LNCAP (cell line): Measurements from ENCODE around the gene SPPL3.

Experiments used
- TF ChIP-seq, protein P1 (sequence below): fragments of 450-650 bp; IDR thresholded peaks from 2 replicates; pipeline ENCODE4 v1.5.1; 2017; ENCODE audit warnings: mild to moderate bottlenecking

The SPPL3 gene

DNA sequence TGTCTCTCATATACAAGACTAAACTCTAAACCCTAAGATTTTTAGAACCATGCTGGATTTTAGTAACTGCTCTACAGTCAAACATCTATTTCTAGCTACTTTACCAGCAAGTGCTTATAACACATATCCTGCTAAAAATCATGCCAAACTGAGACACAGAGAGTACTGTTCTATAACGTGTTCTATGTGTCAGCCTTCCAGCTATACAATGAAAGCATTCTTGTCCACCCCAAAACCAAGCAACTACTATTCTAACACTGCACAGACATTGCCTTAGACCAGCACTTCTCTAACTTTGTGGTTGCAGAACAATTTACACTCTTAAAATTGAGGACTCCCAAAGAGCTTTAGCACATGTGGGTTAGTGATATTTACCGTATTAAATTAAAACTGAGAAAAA lies 85.7 kb downstream of the SPPL3 start:
- TF ChIP-seq, protein P1, sequence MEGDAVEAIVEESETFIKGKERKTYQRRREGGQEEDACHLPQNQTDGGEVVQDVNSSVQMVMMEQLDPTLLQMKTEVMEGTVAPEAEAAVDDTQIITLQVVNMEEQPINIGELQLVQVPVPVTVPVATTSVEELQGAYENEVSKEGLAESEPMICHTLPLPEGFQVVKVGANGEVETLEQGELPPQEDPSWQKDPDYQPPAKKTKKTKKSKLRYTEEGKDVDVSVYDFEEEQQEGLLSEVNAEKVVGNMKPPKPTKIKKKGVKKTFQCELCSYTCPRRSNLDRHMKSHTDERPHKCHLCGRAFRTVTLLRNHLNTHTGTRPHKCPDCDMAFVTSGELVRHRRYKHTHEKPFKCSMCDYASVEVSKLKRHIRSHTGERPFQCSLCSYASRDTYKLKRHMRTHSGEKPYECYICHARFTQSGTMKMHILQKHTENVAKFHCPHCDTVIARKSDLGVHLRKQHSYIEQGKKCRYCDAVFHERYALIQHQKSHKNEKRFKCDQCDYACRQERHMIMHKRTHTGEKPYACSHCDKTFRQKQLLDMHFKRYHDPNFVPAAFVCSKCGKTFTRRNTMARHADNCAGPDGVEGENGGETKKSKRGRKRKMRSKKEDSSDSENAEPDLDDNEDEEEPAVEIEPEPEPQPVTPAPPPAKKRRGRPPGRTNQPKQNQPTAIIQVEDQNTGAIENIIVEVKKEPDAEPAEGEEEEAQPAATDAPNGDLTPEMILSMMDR, result no peak

DNA sequence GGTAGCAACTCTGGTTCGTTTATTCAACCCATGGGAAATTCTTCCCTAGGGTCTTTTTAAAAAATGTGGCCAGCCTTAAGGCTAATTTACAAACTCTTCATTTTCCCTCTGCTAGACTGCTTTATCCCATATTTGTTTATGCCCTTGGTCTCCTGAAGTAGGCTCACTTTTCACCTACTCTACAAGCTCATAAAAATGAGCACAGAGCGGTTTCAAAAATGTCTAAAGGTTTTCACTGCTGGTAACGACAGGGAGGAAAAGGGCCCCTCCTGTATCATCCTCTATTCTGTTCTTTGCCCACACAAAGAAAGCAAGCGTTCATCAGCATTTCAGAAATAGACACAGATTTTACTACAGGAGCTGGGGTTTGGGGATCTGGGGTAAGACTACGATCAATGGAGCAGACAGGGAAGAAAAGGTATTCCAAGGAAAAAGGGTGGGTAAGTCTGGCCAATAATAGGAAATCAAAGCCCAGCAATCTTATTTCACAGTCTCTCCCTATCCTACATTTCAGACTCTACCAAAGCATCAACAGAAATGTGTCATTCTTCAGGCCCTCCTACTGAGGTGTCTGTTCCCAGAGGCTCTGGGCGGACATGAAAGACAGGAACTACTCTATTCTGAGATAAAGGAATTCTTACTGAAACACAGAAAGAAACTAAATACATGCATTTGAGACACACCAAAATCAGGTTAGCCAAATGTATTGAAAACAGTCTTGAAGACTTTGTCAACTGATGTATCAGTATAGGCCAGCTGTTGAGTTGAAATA lies 86.4 kb downstream of the SPPL3 start:
- TF ChIP-seq, protein P1, result no peak

DNA sequence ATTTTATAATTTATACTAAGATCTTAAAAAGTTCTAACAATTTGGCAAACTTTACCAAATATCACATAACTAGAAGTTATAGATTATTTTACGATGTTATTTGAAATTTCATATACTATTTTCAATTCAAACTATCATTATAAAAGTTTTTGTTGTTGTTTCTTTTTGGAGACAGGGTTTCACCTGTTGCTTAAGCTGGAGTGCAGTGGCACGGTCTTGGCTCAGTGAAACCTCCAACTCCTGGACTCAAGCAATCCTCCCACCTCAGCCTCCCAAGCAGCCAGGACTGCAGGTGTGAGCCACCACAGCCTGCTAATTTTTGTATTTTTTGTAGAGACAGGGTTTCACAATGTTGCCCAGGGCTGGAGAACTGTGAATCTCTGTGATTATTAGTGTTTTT lies 87.8 kb downstream of the SPPL3 start:
- TF ChIP-seq, protein P1, result no peak

DNA sequence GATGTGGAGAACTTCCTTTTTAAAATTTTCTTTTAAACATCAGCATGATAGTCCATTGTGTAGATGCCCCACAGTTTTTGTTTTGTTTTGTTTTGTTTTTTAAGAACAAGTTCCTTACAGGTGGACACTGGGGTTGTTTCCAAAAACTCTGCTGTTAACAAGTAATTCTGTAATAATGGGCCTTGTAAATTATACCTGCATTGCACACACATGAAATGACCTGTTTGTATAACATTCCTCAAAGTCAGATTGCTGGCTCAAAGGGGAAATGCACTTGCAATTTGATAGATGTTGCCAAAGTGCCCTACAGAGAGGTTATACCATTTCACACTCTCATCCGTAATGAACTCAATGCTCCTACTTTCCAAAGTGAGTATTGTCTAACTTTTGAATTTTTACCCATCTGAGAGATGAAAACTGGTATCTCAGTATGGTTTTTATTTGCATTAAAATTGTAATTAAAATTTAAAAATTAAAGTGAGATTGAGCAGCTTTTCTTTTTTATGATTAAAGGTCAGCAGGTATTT lies 89.2 kb downstream of the SPPL3 start:
- TF ChIP-seq, protein P1, result no peak

DNA sequence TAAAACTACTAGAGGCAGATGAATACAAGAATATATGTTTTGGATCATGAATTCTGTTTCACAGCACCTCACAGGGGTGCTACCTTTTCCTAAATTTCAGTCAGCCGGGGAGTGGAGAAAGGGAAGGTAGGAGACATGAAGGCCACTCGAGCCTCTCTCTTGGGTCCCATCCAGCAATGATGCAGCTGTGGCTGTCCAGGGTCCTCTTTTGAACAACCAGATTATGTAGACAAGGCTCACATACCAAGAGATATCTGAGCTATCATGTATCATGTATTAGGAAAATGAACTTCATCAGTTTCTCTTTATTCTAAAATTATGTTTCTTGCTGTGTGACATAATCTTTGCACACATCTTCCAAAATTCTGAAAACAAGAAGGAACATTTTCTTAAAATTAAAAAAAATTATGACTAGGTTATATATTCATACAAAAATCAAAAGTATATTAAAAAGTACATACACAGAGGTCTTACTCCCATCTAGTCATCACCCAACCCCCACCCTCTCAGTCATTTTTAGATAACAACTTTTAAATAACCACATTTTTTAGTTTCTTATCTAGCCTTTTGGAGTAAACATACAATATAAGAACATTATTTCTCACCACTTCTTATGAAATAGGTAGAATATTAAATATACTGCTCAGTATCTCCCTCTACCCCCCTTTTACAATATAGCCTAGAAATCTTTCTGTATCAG lies 89.8 kb downstream of the SPPL3 start:
- TF ChIP-seq, protein P1, result no peak; the same call in 1 of the 2 replicates

DNA sequence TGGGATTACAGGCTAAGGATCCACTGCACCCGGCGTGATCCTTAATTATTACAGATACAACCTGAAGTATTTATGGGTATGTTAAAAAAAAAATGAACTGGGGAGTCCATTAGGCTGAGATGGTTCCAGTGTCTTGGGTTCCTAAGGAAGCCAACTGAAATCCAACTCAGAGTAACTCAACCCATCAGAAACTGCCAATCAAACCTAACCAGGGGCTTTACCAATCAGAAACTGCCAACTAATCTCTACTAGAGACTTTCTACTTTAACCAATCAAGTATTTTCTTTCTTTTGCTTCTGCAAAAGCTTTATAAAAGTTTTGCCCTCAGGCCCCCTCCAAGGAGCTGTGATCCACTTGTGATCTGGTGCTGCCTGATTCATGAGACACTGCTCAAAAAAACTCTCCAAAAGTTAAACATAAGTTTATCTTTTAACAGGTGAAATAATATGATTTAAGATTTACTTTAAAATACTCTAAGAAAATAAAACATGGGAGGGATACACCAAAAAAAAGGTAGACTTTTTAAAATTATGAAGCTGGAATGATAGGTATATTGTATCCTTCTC lies 90.5 kb downstream of the SPPL3 start:
- TF ChIP-seq, protein P1, result no peak

DNA sequence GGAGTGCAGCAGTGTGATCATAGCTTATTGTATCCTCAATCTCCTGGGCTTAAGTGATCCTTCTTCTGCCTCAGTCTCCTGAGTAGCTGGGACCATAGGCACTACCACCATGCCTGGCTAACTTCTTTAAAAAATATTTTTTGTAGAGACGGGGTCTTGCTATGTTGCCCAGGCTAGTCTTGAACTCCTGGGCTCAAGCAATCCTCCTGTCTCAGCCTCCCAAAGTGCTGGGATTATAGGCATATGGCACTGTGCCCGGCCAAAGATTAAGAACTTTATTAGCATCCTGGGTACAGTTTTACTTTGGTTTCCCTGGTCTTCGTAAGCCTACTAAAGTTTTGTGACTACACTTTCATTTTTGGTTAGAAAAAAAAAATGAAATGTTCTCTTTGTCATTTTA lies 94.1 kb downstream of the SPPL3 start:
- TF ChIP-seq, protein P1, result no peak
